Panc1 (cell line): ENCODE results near the gene ENTPD2. TPM values are rescaled to one million over a fixed set of nuclear protein-coding genes. Genes with fewer than 3 reads are reported as not detected.

Source experiments
- ATAC-seq: fragments of 200-7000 bp; cut with Tn5 transposase; 2 replicates; pipeline ENCODE4 v1.9.1; 2020; ENCODE audit warnings: mild to moderate bottlenecking, moderate library complexity
- BruUV-seq: library from RNA; stranded (reverse); fragments of 400-500 nt; replicated peaks from 2 replicates; lab custom pipeline; 2021; lab: Mats Ljungman, UMichigan
- CTCF ChIA-PET: fragments of 300-600 bp; sonication (Branson Sonifier 250); formaldehyde crosslinking; loops from one replicate; lab custom pipeline; 2022; ENCODE audit warnings: antibody characterized with exemption; lab: Charles Lee
- POLR2A ChIA-PET: fragments of 300-600 bp; sonication (Branson Sonifier 250); formaldehyde crosslinking; loops from one replicate; lab custom pipeline; 2022; ENCODE audit warnings: antibody characterized with exemption; lab: Charles Lee
- DNase-seq: peaks from one replicate; pipeline ENCODE4 v3.0.0-alpha.2; 2010; ENCODE audit warnings: low read depth, low spot score
- H3K27ac ChIP-seq: 2 replicates; pipeline ENCODE4 v1.5.1; 2011; ENCODE audit warnings: mild to moderate bottlenecking, low read length, inconsistent platforms
- H3K27me3 ChIP-seq: fragments of 200-500 bp; sonication (Bioruptor generic); 2 replicates; pipeline ENCODE4 v1.6.0; 2014; ENCODE audit warnings: low read length, inconsistent platforms; ENCODE audit not compliant: control insufficient read depth, insufficient read depth
- H3K36me3 ChIP-seq: fragments of 200-500 bp; sonication (Bioruptor generic); 2 replicates; pipeline ENCODE4 v1.5.1; 2014; ENCODE audit warnings: inconsistent platforms, mild to moderate bottlenecking, low read length, moderate library complexity; ENCODE audit not compliant: control insufficient read depth, insufficient read depth
- H3K4me1 ChIP-seq: 2 replicates; pipeline ENCODE4 v1.5.1; 2011; ENCODE audit warnings: inconsistent platforms, mild to moderate bottlenecking, low read length, moderate library complexity; ENCODE audit not compliant: control insufficient read depth, insufficient read depth
- H3K4me3 ChIP-seq, 2 experiments: 2 replicates each; pipeline ENCODE4 v1.5.1; 2011 to 2012; ENCODE audit warnings: low read depth in 2 of 2, low read length in 2 of 2, mild to moderate bottlenecking in 2 of 2, inconsistent platforms in 1 of 2, moderate library complexity in 1 of 2
- H3K9me3 ChIP-seq: fragments of 200-500 bp; sonication (Bioruptor generic); 2 replicates; pipeline ENCODE4 v1.5.1; 2014; ENCODE audit warnings: low read depth, mild to moderate bottlenecking, inconsistent platforms, low read length, moderate library complexity; ENCODE audit not compliant: control insufficient read depth, insufficient read depth
- CTCF ChIP-seq: fragments of 450-650 bp; IDR thresholded peaks from 2 replicates; pipeline ENCODE4 v1.5.1; 2017; ENCODE audit warnings: mild to moderate bottlenecking
- POLR2AphosphoS5 ChIP-seq: IDR thresholded peaks from 2 replicates; pipeline ENCODE4 v1.6.1; 2012; ENCODE audit warnings: mild to moderate bottlenecking, low read depth, low read length, moderate library complexity
- REST ChIP-seq, 2 experiments: IDR thresholded peaks; 2 replicates each; pipeline ENCODE4 v1.6.1; 2011 to 2012; ENCODE audit warnings: low read depth in 2 of 2, control low read depth in 1 of 2, low read length in 1 of 2, mild to moderate bottlenecking in 1 of 2, moderate library complexity in 1 of 2; ENCODE audit not compliant: insufficient read depth in 1 of 2
- SIN3A ChIP-seq: IDR thresholded peaks from 2 replicates; pipeline ENCODE4 v1.6.1; 2012; ENCODE audit warnings: low read depth, mild to moderate bottlenecking, low read length, moderate library complexity, borderline replicate concordance; ENCODE audit not compliant: insufficient read depth
- TCF7L2 ChIP-seq: IDR thresholded peaks from 2 replicates; pipeline ENCODE4 v1.6.1; 2011; ENCODE audit warnings: mild to moderate bottlenecking, low read depth, low read length, inconsistent platforms
- in situ Hi-C: cut with HindIII; loops from 2 replicates; pipeline ENCODE4 v1.10.0; 2016; ENCODE audit warnings: low sequenced_read_pairs, low pct_unique_long_range_greater_than_20kb
- intact Hi-C: fragments of 100-400 bp; cut with micrococcal nuclease; formaldehyde crosslinking; loops from one replicate; pipeline ENCODE4 v1.10.0; 2022; ENCODE audit not compliant: unreplicated experiment
- total RNA-seq: library from RNA; stranded (reverse); gene quantifications from one replicate; pipeline ENCODE4 v1.2.1, GENCODE V29; 2021; ENCODE audit not compliant: unreplicated experiment

Gene ENTPD2
- total RNA-seq, 1 experiment from 2014 or later: 2.8 TPM

GRCh38 chr9:137054932-137055384 is 1.1 kb upstream of the ENTPD2 start:
- ATAC-seq (no peak), DNase-seq (no peak)
- Histone ChIP-seq H3K27me3 (no peaks in the 10 kb centered on the region), H3K4me1 (peaks cover 2% of the 10 kb centered on the region; the same call in 1 of the 2 replicates), H3K4me3 (no peak overlapping the region), H3K9me3 (no peaks in the 10 kb centered on the region), H3K27ac (no peak overlapping the region), H3K36me3 (no peaks in the 10 kb centered on the region)
- POLR2A ChIA-PET: no interaction called here
- TF ChIP-seq REST (IDR thresholded peaks at IDR 0.05; ENCODE audit: insufficient read depth in 1 of 2, low read depth in 2 of 2, low read length in 1 of 2) (no peak), TCF7L2 (no peak), POLR2AphosphoS5 (no peak), SIN3A (no peak), CTCF (no peak)
- CTCF ChIA-PET: interaction anchor here (1.3 kb wide), 1 partner anchor 13 kb away, joined by 8 read pairs; no protein-coding TSS in a partner anchor
- in situ Hi-C loops: no loop called here
- intact Hi-C loops: no loop called here
- no TSS peak for BruUV-seq

GRCh38 chr9:137052998-137053943 is 590 bp downstream of the ENTPD2 start:
- Histone ChIP-seq H3K36me3 (no peaks in the 10 kb centered on the region), H3K4me3 (peak overlapping the region; percentile 30 to 32), H3K27ac (no peak overlapping the region), H3K27me3 (no peaks in the 10 kb centered on the region), H3K4me1 (peaks cover 2% of the 10 kb centered on the region; the same call in 1 of the 2 replicates), H3K9me3 (no peaks in the 10 kb centered on the region)
- DNase-seq (no peak), ATAC-seq (peak; percentile 37)
- ChIA-PET POLR2A (no interaction called here), CTCF (no interaction called here)
- BruUV-seq: no TSS peak
- TF ChIP-seq CTCF (no peak), TCF7L2 (no peak), SIN3A (no peak), REST (IDR thresholded peaks at IDR 0.05; ENCODE audit: insufficient read depth in 1 of 2, low read depth in 2 of 2, low read length in 1 of 2) (no peak), POLR2AphosphoS5 (no peak)
- intact Hi-C loops: no loop called here
- in situ Hi-C loops: no loop called here
